Keratinocyte (primary cell): ENCODE data around the gene ZNF177.

ENCODE experiments used
- CTCF ChIP-seq, 3 experiments: IDR thresholded peaks in 1 of 3; conservative IDR thresholded peaks in 1 of 3; optimal IDR thresholded peaks in 1 of 3; 2 replicates in 2 of 3; 3 replicates in 1 of 3; pipeline versions ENCODE3 to v1.5.1; 2011; ENCODE audit warnings: low read length in 3 of 3, mild to moderate bottlenecking in 3 of 3, moderate library complexity in 2 of 3, control low read depth in 1 of 3, inconsistent platforms in 1 of 3; ENCODE audit not compliant: insufficient read depth in 2 of 3; ENCODE audit errors: extremely low read depth in 1 of 3
- EZH2 ChIP-seq: IDR thresholded peaks from one replicate; pipeline ENCODE4 v1.6.1; 2012; ENCODE audit warnings: inconsistent platforms, mild to moderate bottlenecking, low read length, moderate library complexity

GRCh38 chr19:9348671-9349070, 14.1 kb upstream of the ZNF177 start:
- no peak for TF ChIP-seq CTCF (optimal IDR thresholded peaks at IDR 0.05 in 1 of 3, IDR thresholded peaks at IDR 0.05 in 1 of 3, conservative IDR thresholded peaks at IDR 0.05 in 1 of 3; ENCODE audit: extremely low read depth in 1 of 3, insufficient read depth in 2 of 3, low read length in 3 of 3)
- TF ChIP-seq EZH2: no peak
